Activated CD4-positive, alpha-beta memory T cell treated with anti-CD3 and anti-CD28 coated beads for 36 hours (primary cell): ENCODE results near the gene CRYM. TPM values are rescaled to one million over a fixed set of nuclear protein-coding genes. Genes with fewer than 3 reads are reported as not detected.
"Not testable (repeated sequence)": the region's sequence is repeated elsewhere in the genome, so short reads cannot be mapped to it uniquely, and the experiment has no call there.

Source experiments
- CTCF ChIA-PET: fragments of 350-600 bp; sonication (Branson Sonifier 250); formaldehyde crosslinking; loops from one replicate; lab custom pipeline; 2021; ENCODE audit warnings: antibody characterized with exemption, inconsistent platforms; lab: Charles Lee
- POLR2A ChIA-PET: fragments of 350-600 bp; sonication (Branson Sonifier 250); formaldehyde crosslinking; loops from one replicate; lab custom pipeline; 2021; ENCODE audit warnings: antibody characterized with exemption; lab: Charles Lee
- DNase-seq: peaks from one replicate; pipeline ENCODE4 v3.0.0-alpha.2; 2020
- H3K27ac Mint-ChIP-seq: one replicate; pipeline ENCODE4 v1.8.0; 2021; ENCODE audit warnings: mixed read lengths
- H3K27me3 Mint-ChIP-seq: one replicate; pipeline ENCODE4 v1.8.0; 2021; ENCODE audit warnings: mixed read lengths
- H3K36me3 Mint-ChIP-seq: one replicate; pipeline ENCODE4 v1.8.0; 2021; ENCODE audit warnings: mixed read lengths
- H3K4me1 Mint-ChIP-seq: one replicate; pipeline ENCODE4 v1.8.0; 2021; ENCODE audit warnings: low read depth, mixed read lengths
- H3K4me3 Mint-ChIP-seq: one replicate; pipeline ENCODE4 v1.8.0; 2021; ENCODE audit warnings: mild to moderate bottlenecking, mixed read lengths
- H3K9me3 Mint-ChIP-seq: one replicate; pipeline ENCODE4 v1.8.0; 2021; ENCODE audit warnings: mixed read lengths
- intact Hi-C: fragments of 100-400 bp; cut with micrococcal nuclease; formaldehyde crosslinking; loops from one replicate; pipeline ENCODE4 v1.15.1; 2023
- total RNA-seq, 2 experiments: library from RNA; stranded (reverse); gene quantifications; one replicate each; pipeline ENCODE4 v1.2.3, GENCODE V29; 2021

Gene CRYM
- total RNA-seq, 2 experiments from 2014 or later = not detected

DNA sequence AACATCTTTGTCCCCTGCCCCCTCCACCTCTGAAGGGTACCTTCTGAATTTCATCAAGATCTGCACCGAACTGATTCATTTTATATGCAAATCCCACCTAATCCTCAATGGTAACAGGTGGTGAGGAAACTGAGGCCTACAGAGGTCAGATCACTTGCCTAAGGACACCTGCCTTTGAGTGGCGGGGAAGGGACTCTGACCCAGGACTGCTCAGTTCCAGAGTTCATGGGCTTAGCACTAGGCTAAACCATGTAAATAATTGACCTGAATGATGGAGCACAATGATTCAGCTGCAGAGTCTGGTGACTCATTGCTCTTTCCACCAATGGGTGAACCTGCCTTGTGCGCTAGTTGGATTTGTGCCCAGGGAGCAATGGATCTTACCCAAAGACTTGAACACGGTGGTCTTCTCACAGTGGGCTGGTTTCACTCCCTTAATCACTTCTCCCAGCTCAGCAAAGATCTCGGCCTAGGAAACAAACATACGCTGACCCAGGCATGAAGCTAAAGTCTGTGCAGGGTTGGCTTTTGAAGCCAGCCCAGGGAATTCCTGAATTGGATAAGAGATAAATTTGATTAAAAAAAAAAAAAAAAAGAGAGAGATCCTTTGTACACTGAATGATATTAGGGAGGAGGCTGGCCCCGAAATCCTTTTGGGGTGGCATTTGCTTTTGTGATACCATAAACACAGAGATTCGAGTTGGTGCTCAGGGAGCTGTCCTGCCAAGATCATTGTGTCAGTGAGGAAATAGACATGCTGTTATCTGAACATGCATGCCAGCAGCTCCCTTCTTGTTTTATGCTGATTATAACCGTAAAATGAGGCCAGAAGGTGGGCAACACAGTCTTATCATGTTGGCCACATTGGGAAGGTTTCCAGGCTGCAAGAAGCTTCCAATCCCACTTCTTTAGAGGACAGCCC lies 17.0 kb downstream of the CRYM start:
- Mint-ChIP-seq H3K36me3 (no peaks in the 10 kb centered on the region), H3K27me3 (peaks cover 5% of the 10 kb centered on the region), H3K27ac (no peak overlapping the region), H3K4me1 (no peaks in the 10 kb centered on the region), H3K9me3 (no peaks in the 10 kb centered on the region), H3K4me3 (no peak overlapping the region)
- intact Hi-C loops = no loop called here
- DNase-seq = no peak
- ChIA-PET POLR2A (interaction anchor here (0.9 kb wide), 1 partner anchor 16 kb away, joined by 3 read pairs; no protein-coding TSS in a partner anchor), CTCF (no interaction called here)

DNA sequence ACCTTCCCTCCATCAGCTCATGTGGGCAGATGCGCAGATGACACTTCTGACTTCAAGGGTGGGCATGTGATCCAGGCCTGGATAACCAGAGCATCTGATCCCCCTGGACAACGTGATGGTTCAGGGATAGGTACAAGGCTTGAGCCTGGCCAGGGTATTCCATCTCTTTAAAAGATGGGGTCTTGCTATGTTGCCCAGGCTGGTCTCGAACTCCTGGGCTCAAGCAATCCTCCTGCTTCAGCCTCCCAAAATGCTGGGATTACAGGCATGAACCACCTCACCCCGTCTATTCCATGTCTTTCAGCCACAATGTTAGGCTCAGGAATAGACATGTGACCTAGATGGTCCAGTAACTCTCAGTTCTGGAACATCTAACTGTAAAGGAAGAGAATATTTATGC lies 20.8 kb downstream of the CRYM start:
- ChIA-PET CTCF (interaction anchor here (0.7 kb wide), 1 partner anchor 21 kb away, joined by 3 read pairs; the partner anchor contains the start of gene CRYM), POLR2A (no interaction called here)
- peaks cover 8% of the 10 kb centered on the region for H3K27me3 Mint-ChIP-seq
- no peaks in the 10 kb centered on the region for H3K36me3 Mint-ChIP-seq
- no peaks in the 10 kb centered on the region for H3K4me1 Mint-ChIP-seq
- DNase-seq = no peak
- H3K27ac Mint-ChIP-seq = no peak overlapping the region
- no peak overlapping the region for H3K4me3 Mint-ChIP-seq
- intact Hi-C loops = no loop called here
- H3K9me3 Mint-ChIP-seq = no peaks in the 10 kb centered on the region

DNA sequence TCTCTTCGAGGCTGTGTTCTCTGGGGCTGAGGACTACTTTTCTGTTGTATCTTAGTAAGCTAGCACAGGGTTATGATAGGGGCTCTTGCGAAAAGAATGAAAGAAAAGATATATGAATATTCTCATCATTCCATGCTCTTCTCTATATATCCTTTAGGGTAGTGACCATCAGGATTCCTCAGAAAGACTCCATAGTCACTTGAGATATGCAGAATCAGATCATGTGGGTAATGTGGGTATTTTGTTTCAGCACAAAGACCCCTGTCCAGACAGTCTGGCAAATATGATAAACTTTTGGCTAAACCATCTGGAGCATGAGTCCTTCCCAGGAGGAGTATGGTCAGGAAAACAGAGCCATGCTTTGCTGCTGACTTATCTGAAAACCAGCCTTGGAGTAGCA lies 21.5 kb downstream of the CRYM start:
- Mint-ChIP-seq H3K36me3 (no peaks in the 10 kb centered on the region), H3K4me1 (no peaks in the 10 kb centered on the region), H3K4me3 (no peak overlapping the region), H3K9me3 (no peaks in the 10 kb centered on the region), H3K27me3 (peaks cover 9% of the 10 kb centered on the region), H3K27ac (no peak overlapping the region)
- no peak for DNase-seq
- intact Hi-C loops = no loop called here
- ChIA-PET POLR2A (no interaction called here), CTCF (no interaction called here)

DNA sequence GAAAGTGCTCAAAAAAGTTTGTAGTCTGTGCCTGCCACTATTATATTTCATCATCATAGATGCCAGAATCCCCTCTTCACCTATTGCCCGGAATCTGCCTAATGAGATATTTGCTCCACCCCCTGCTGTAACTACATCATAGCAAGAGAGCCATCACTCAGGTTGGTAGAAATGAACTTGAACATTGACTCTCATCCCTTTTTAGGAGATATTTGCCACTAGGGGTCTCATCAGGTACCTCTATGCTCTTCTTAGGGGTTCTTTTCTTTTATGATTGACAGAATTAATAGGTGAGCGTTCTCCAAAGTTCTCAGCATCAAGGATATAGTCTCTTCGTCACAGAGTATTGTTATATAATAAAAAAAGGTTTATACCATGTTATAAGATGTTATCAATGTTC lies 24.6 kb downstream of the CRYM start:
- Mint-ChIP-seq H3K4me3 (no peak overlapping the region), H3K36me3 (no peaks in the 10 kb centered on the region), H3K9me3 (no peaks in the 10 kb centered on the region), H3K27ac (no peak overlapping the region), H3K4me1 (no peaks in the 10 kb centered on the region), H3K27me3 (peaks cover 12% of the 10 kb centered on the region)
- POLR2A ChIA-PET = no interaction called here
- no peak for DNase-seq
- CTCF ChIA-PET = no interaction called here
- intact Hi-C loops = no loop called here

- CTCF ChIA-PET = no interaction called here
- H3K9me3 Mint-ChIP-seq = no peaks in the 10 kb centered on the region
- POLR2A ChIA-PET = no interaction called here
- no peak overlapping the region for H3K4me3 Mint-ChIP-seq
- no peak overlapping the region for H3K27ac Mint-ChIP-seq
- peaks cover 15% of the 10 kb centered on the region for H3K27me3 Mint-ChIP-seq
- intact Hi-C loops = no loop called here
- H3K36me3 Mint-ChIP-seq = no peaks in the 10 kb centered on the region
- H3K4me1 Mint-ChIP-seq = no peaks in the 10 kb centered on the region
- no peak for DNase-seq
These were observed 27.8 kb downstream of the CRYM start for GRCh38 chr16:21250072-21250923.

DNA sequence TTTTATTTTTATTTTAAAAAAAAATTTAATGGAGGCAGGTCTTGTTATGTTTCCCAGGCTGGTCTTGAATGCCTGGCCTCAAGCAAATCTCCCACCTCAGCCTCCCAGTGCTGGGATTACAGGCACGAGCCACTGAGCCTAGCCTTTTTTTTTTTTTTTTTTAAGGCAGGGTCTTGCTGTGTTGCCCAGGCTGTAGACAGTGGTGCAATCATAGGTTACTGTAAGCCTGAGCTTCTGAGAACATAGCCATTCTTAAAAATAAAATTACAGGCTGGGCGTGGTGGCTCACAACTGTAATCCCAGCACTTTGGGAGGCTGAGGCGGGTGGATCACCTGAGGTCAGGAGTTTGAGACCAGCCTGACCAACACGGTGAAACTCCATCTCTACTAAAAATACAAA lies 29.9 kb downstream of the CRYM start:
- H3K4me1 Mint-ChIP-seq, H3K36me3 Mint-ChIP-seq, H3K4me3 Mint-ChIP-seq, H3K27ac Mint-ChIP-seq, intact Hi-C loops, H3K9me3 Mint-ChIP-seq, DNase-seq, CTCF ChIA-PET, POLR2A ChIA-PET: not testable (repeated sequence)
- peaks cover 14% of the 10 kb centered on the region for H3K27me3 Mint-ChIP-seq

DNA sequence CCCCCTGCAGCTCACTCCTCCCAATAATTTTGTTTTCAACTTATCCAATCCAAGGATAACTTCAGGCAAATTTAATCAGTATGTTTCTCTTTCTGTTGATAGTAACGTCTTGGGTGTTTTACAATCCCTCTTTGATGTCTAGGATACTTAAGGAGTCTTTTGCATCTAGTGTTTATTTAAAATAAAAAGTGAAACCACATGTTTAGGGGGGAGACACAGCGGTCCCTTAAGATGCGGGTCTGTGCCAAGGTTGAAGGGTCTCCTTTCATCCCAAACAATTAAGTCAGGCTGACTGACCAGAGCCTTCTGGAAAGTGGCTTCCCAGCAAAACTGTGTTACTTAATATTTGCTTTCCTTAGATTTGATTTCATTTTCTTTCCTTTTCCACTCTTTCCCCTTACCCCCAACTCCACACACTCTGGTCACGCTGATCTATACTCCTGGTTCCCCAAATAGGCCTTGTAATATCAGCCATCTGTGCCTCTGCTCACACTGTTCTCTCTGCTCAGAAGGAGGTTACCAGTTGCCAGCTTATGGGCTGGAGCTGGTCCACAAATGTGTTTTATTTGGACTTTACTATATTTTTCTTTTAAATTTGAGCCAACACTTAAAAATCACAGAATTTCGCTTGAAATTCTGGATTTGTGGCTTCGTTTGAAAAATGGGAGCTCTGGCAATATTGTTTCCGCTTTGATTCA lies 33.4 kb downstream of the CRYM start:
- no peak overlapping the region for H3K4me3 Mint-ChIP-seq
- POLR2A ChIA-PET = no interaction called here
- H3K9me3 Mint-ChIP-seq = no peaks in the 10 kb centered on the region
- DNase-seq = no peak
- peaks cover 13% of the 10 kb centered on the region for H3K27me3 Mint-ChIP-seq
- CTCF ChIA-PET = no interaction called here
- no peaks in the 10 kb centered on the region for H3K4me1 Mint-ChIP-seq
- no peak overlapping the region for H3K27ac Mint-ChIP-seq
- H3K36me3 Mint-ChIP-seq = no peaks in the 10 kb centered on the region
- intact Hi-C loops = no loop called here

DNA sequence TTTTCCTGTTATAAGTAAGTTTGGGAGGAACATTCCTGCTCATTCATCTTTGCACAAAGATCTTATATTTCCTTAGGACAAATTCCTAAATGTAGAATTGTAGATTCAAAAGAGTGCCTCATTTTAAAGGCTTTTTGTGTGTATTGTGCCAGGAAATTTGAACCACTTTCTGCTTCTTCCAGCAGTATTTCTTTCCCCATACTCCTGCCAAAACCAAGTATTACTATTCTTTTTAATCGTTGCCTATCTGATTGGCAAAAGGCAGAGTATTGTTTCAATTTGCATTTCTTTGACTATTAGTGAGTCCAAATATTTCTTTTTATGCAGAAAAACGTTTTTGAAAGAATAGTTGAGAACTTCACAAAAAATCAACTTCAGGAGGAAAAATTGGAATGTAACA lies 35.3 kb downstream of the CRYM start:
- intact Hi-C loops = no loop called here
- no peaks in the 10 kb centered on the region for H3K36me3 Mint-ChIP-seq

DNA sequence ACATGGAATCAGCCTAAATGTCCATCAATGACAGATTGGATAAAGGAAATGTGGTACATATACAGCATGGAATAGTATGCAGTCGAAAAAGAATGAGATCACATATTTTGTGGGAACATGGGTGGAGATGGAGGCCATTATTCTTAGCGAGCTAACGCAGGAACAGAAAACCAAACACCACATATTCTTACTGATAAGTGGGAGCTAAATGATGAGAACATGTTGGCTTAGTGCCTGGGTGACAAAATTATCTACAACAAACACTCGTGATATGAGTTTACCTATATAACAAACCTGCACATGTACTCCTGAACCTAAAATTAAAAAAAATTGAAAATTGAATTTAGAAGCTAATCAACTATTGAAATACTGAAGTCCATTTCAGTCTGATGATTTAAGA lies 38.4 kb downstream of the CRYM start:
- Mint-ChIP-seq H3K4me1 (no peaks in the 10 kb centered on the region), H3K36me3 (no peaks in the 10 kb centered on the region), H3K9me3 (no peaks in the 10 kb centered on the region), H3K4me3 (no peak overlapping the region), H3K27me3 (peaks cover 5% of the 10 kb centered on the region), H3K27ac (no peak overlapping the region)
- ChIA-PET POLR2A (no interaction called here), CTCF (no interaction called here)
- DNase-seq = no peak
- intact Hi-C loops = no loop called here

More for the DNA sequence above, 35.3 kb downstream of the CRYM start:
- POLR2A ChIA-PET = no interaction called here
- H3K27ac Mint-ChIP-seq = no peak overlapping the region
- H3K9me3 Mint-ChIP-seq = no peaks in the 10 kb centered on the region
- H3K4me3 Mint-ChIP-seq = no peak overlapping the region
- H3K4me1 Mint-ChIP-seq = no peaks in the 10 kb centered on the region
- H3K27me3 Mint-ChIP-seq = peaks cover 10% of the 10 kb centered on the region
- CTCF ChIA-PET = no interaction called here
- DNase-seq = no peak

DNA sequence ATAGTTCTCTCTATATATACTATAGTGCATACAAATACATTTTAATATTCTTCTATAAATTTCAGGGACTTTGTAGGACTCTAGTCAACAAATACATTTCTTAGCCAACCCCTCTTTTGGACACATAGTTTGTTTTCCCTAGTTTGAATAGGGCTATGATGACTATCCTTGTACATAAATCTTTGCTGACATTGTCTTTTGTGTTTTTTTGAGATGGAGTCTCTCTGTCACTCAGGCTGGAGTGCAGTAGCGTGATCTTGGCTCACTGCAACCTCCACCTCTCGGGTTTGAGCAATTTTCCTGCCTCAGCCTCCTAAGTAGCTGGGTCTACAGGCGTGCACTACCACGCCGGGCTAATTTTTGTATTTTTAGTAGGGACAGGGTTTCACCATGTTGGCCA lies 41.3 kb downstream of the CRYM start:
- no peak overlapping the region for H3K27ac Mint-ChIP-seq

DNA sequence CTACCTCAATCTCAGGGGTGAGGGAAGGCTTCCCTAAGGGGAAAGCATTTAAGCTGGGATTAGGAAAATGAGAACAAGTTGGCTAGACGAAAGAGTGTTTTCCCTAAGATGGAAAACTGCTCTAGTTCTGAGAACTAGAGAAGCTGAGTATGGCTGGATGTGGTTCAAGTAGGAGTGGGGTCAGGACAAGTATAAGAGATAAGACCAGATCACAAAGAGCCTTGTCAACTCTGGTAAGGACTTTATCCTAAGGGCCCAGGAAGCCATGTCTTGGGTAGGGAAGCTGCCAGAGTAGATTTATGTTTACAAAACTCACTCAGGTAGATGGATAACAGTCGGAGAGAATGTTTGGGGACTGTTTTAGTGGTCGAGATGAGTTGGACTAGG lies 42.9 kb downstream of the CRYM start:
- Mint-ChIP-seq H3K9me3 (no peaks in the 10 kb centered on the region), H3K36me3 (no peaks in the 10 kb centered on the region), H3K27me3 (peaks cover 9% of the 10 kb centered on the region), H3K4me1 (no peaks in the 10 kb centered on the region), H3K27ac (no peak overlapping the region), H3K4me3 (no peak overlapping the region)
- no peak for DNase-seq
- intact Hi-C loops = no loop called here
- CTCF ChIA-PET = no interaction called here
- POLR2A ChIA-PET = no interaction called here

More for the DNA sequence above, 41.3 kb downstream of the CRYM start:
- Mint-ChIP-seq H3K4me3 (no peak overlapping the region), H3K4me1 (no peaks in the 10 kb centered on the region), H3K27me3 (peaks cover 4% of the 10 kb centered on the region), H3K9me3 (no peaks in the 10 kb centered on the region), H3K36me3 (no peaks in the 10 kb centered on the region)
- ChIA-PET CTCF (no interaction called here), POLR2A (no interaction called here)
- intact Hi-C loops = no loop called here
- DNase-seq = no peak

- POLR2A ChIA-PET = no interaction called here
These were observed 44.5 kb downstream of the CRYM start, which contains the start of gene ANKS4B for GRCh38 chr16:21233521-21234150. Gene ANKS4B (plus strand): TSS chr16:21233699. CDS start chr16:21233738, 39 bp downstream.

More at GRCh38 chr16:21233521-21234150, 44.5 kb downstream of the CRYM start, which contains the start of gene ANKS4B:
- intact Hi-C loops = no loop called here
- Mint-ChIP-seq H3K36me3 (no peaks in the 10 kb centered on the region), H3K4me3 (no peak within 1 kb of the TSS), H3K9me3 (no peaks in the 10 kb centered on the region), H3K27ac (no peak within 1 kb of the TSS), H3K4me1 (no peaks in the 10 kb centered on the region), H3K27me3 (peaks cover 18% of the 10 kb centered on the region)
- no peak for DNase-seq
- CTCF ChIA-PET = no interaction called here
